ENCODE results near the gene FGF12. TPM values are rescaled to one million over a fixed set of nuclear protein-coding genes. Genes with fewer than 3 reads are reported as not detected.

Gene FGF12
- total RNA-seq, 4 donors from 2014 or later = 0.94 to 15.9 (median 15.1) TPM

- ATAC-seq = no peak
- no peaks in the 10 kb centered on the region for H3K9me3 ChIP-seq
- TF ChIP-seq POLR2AphosphoS5 (IDR thresholded peaks at IDR 0.05) (no peak), EP300 (IDR thresholded peaks at IDR 0.05) (no peak), POLR2A (IDR thresholded peaks at IDR 0.05) (no peak)
- TF ChIP-seq, protein P1, sequence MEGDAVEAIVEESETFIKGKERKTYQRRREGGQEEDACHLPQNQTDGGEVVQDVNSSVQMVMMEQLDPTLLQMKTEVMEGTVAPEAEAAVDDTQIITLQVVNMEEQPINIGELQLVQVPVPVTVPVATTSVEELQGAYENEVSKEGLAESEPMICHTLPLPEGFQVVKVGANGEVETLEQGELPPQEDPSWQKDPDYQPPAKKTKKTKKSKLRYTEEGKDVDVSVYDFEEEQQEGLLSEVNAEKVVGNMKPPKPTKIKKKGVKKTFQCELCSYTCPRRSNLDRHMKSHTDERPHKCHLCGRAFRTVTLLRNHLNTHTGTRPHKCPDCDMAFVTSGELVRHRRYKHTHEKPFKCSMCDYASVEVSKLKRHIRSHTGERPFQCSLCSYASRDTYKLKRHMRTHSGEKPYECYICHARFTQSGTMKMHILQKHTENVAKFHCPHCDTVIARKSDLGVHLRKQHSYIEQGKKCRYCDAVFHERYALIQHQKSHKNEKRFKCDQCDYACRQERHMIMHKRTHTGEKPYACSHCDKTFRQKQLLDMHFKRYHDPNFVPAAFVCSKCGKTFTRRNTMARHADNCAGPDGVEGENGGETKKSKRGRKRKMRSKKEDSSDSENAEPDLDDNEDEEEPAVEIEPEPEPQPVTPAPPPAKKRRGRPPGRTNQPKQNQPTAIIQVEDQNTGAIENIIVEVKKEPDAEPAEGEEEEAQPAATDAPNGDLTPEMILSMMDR (IDR thresholded peaks at IDR 0.05) = peak; percentile 32 to 59 (median 48)
- no peaks in the 10 kb centered on the region for H3K36me3 ChIP-seq
- peaks cover 0 to 10% (median 0%) of the 10 kb centered on the region in 3 donors for H3K4me1 ChIP-seq
- no peak overlapping the region for H3K27ac ChIP-seq
- WGBS, 2 donors (ENCODE audit: low coverage in 1 of 2) = 20 to 44% methylated on average over 2 of the region's 2 CpGs
- H3K4me3 ChIP-seq = no peak overlapping the region
- H3K27me3 ChIP-seq = no peaks in the 10 kb centered on the region
Observed at GRCh38 chr3:192422997-192423342, 304.4 kb downstream of the FGF12 start.

GRCh38 chr3:192422321-192422996, 304.9 kb downstream of the FGF12 start:
- ATAC-seq = no peak
- H3K9me3 ChIP-seq = no peaks in the 10 kb centered on the region
- peaks cover 0 to 10% (median 0%) of the 10 kb centered on the region in 3 donors for H3K4me1 ChIP-seq
- WGBS, 2 donors (ENCODE audit: low coverage in 1 of 2) = 20 to 48% methylated on average over 2 of the region's 2 CpGs
- H3K27ac ChIP-seq = no peak overlapping the region
- no peaks in the 10 kb centered on the region for H3K27me3 ChIP-seq
- no peaks in the 10 kb centered on the region for H3K36me3 ChIP-seq
- TF ChIP-seq, protein P1 (IDR thresholded peaks at IDR 0.05) = no peak
- TF ChIP-seq EP300 (IDR thresholded peaks at IDR 0.05) (no peak), POLR2AphosphoS5 (IDR thresholded peaks at IDR 0.05) (no peak), POLR2A (IDR thresholded peaks at IDR 0.05) (no peak)
- H3K4me3 ChIP-seq = no peak overlapping the region

- no peak for TF ChIP-seq POLR2A (IDR thresholded peaks at IDR 0.05)
- Histone ChIP-seq H3K4me3 (no peak overlapping the region), H3K4me1 (peaks cover 0 to 10% (median 0%) of the 10 kb centered on the region in 3 donors), H3K36me3 (no peaks in the 10 kb centered on the region), H3K27ac (no peak overlapping the region), H3K9me3 (no peaks in the 10 kb centered on the region), H3K27me3 (no peaks in the 10 kb centered on the region)
- WGBS, 2 donors (ENCODE audit: low coverage in 1 of 2) = 83% methylated on average over 1 of the region's 1 CpG; no CpG with 5 or more reads in 1 of the 2 donors
- ATAC-seq = no peak
Observed at GRCh38 chr3:192419312-192419711, 308.0 kb downstream of the FGF12 start.

DNA sequence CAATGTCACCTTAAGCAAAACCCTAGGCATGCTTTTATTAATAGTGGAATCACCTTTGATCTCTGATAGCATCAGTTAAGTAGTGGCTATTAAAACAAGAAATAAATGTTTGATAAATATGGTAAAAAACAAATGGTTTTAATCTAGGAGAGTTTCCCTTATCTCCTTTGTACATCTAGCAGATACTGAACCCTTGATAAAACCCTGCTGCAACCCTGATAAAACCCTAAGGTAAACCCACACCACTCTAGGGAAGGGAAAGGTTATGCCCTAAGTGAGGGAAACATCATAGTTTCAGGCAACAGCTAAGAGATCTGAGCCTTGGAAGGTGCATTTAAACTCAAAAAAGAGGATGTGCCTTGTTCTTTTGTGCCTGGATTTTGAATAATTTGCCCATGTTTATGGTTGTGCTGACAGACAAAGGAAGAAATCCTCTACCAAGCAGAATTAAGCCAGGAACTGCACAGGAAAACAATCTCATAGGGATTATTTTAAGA, 309.7 kb downstream of the FGF12 start:
- no peaks in the 10 kb centered on the region for H3K9me3 ChIP-seq
- ATAC-seq = no peak
- no peak overlapping the region for H3K27ac ChIP-seq
- H3K4me3 ChIP-seq = no peak overlapping the region
- H3K27me3 ChIP-seq = no peaks in the 10 kb centered on the region
- TF ChIP-seq, protein P1 (IDR thresholded peaks at IDR 0.05) = no peak
- TF ChIP-seq POLR2A (IDR thresholded peaks at IDR 0.05) (no peak), EP300 (IDR thresholded peaks at IDR 0.05) (no peak), POLR2AphosphoS5 (IDR thresholded peaks at IDR 0.05) (no peak)
- H3K36me3 ChIP-seq = no peaks in the 10 kb centered on the region
- H3K4me1 ChIP-seq = peaks cover 0 to 5% (median 0%) of the 10 kb centered on the region in 3 donors

- Histone ChIP-seq H3K27me3 (no peaks in the 10 kb centered on the region), H3K4me1 (no peaks in the 10 kb centered on the region), H3K27ac (no peak overlapping the region), H3K36me3 (no peaks in the 10 kb centered on the region), H3K9me3 (no peaks in the 10 kb centered on the region), H3K4me3 (no peak overlapping the region)
- TF ChIP-seq POLR2AphosphoS5 (IDR thresholded peaks at IDR 0.05) (no peak), EP300 (IDR thresholded peaks at IDR 0.05) (no peak), POLR2A (IDR thresholded peaks at IDR 0.05) (no peak)
- TF ChIP-seq, protein P1 (IDR thresholded peaks at IDR 0.05) = no peak
- no peak for ATAC-seq
- 35 to 47% methylated on average over 2 of the region's 2 CpGs for whole genome bisulfite sequencing, 2 donors (ENCODE audit: low coverage in 1 of 2)
Observed at GRCh38 chr3:192417017-192417416, 310.3 kb downstream of the FGF12 start.
